CD14-positive monocyte (primary cell): ENCODE results near the gene CA5A. TPM values are rescaled to one million over a fixed set of nuclear protein-coding genes. Genes with fewer than 3 reads are reported as not detected.

Experiments used
- DNase-seq, 3 donors: peaks; one replicate each; pipeline ENCODE4 v3.0.0-alpha.2; 2011 to 2022
- H2AFZ ChIP-seq: 2 replicates; pipeline ENCODE4 v1.6.0; 2012; ENCODE audit warnings: mild to moderate bottlenecking, low read depth, low read length, inconsistent platforms; ENCODE audit not compliant: insufficient read depth, poor library complexity, severe bottlenecking
- H3K27ac ChIP-seq, 2 donors: 1 replicate in 1 of 2; 2 replicates in 1 of 2; pipeline ENCODE4 v1.5.1; 2012 to 2013; ENCODE audit warnings: low read length in 2 of 2, control low read depth in 1 of 2, inconsistent platforms in 1 of 2, low read depth in 1 of 2, mild to moderate bottlenecking in 1 of 2
- H3K27me3 ChIP-seq, 2 donors: one replicate each; pipeline versions ENCODE4 v1.6.0 to v1.6.1; 2011 to 2013; ENCODE audit warnings: low read length in 2 of 2; ENCODE audit not compliant: control insufficient read depth in 2 of 2, insufficient read depth in 2 of 2
- H3K36me3 ChIP-seq, 2 donors: replicated peaks in 1 of 2; 1 replicate in 1 of 2; 2 replicates in 1 of 2; pipeline versions ENCODE4 v1.5.1 to v1.6.1; 2012 to 2013; ENCODE audit warnings: low read length in 2 of 2, control low read depth in 1 of 2, inconsistent platforms in 1 of 2, mild to moderate bottlenecking in 1 of 2; ENCODE audit not compliant: insufficient read depth in 2 of 2, control insufficient read depth in 1 of 2
- H3K4me1 ChIP-seq, 2 donors: 1 replicate in 1 of 2; 2 replicates in 1 of 2; pipeline versions ENCODE4 v1.5.1 to v1.6.1; 2012 to 2013; ENCODE audit warnings: low read length in 2 of 2, control low read depth in 1 of 2, inconsistent platforms in 1 of 2, mild to moderate bottlenecking in 1 of 2, moderate library complexity in 1 of 2; ENCODE audit not compliant: insufficient read depth in 2 of 2, control insufficient read depth in 1 of 2
- H3K4me2 ChIP-seq: replicated peaks from 2 replicates; pipeline ENCODE3; 2012; ENCODE audit warnings: low read length, moderate library complexity, mild to moderate bottlenecking; ENCODE audit not compliant: poor library complexity, severe bottlenecking; ENCODE audit errors: extremely low read depth
- H3K4me3 ChIP-seq, 3 experiments: fragments of 200-600 bp in 1 of 3; sonication (generic) in 1 of 3; replicated peaks in 1 of 3; 1 replicate in 2 of 3; 2 replicates in 1 of 3; pipeline ENCODE4 v1.5.1; 2011 to 2013; ENCODE audit warnings: low read length in 3 of 3, mild to moderate bottlenecking in 3 of 3, control low read depth in 2 of 3, low read depth in 2 of 3, inconsistent platforms in 1 of 3, moderate library complexity in 1 of 3
- H3K79me2 ChIP-seq: 2 replicates; pipeline ENCODE4 v1.6.0; 2012; ENCODE audit warnings: mild to moderate bottlenecking, control low read depth, inconsistent platforms, low read length, moderate library complexity; ENCODE audit not compliant: insufficient read depth
- H3K9ac ChIP-seq: 2 replicates; pipeline ENCODE4 v1.6.0; 2017; ENCODE audit warnings: low read length, mild to moderate bottlenecking; ENCODE audit not compliant: insufficient read depth, poor library complexity, severe bottlenecking
- H3K9me3 ChIP-seq, 2 donors: replicated peaks in 1 of 2; 1 replicate in 1 of 2; 2 replicates in 1 of 2; pipeline versions ENCODE4 v1.5.1 to v1.6.1; 2012 to 2013; ENCODE audit warnings: low read length in 2 of 2, control low read depth in 1 of 2; ENCODE audit not compliant: control insufficient read depth in 1 of 2, insufficient read depth in 1 of 2
- H4K20me1 ChIP-seq: 2 replicates; pipeline ENCODE4 v1.6.0; 2012; ENCODE audit warnings: mild to moderate bottlenecking, low read length, control low read depth, moderate library complexity; ENCODE audit not compliant: insufficient read depth
- H3K27ac Mint-ChIP-seq, 7 donors: one replicate each; pipeline ENCODE4 v1.8.0; 2020; ENCODE audit warnings: mild to moderate bottlenecking in 7 of 7, mixed read lengths in 7 of 7, moderate library complexity in 6 of 7, inconsistent platforms in 2 of 7
- H3K27me3 Mint-ChIP-seq, 3 donors: one replicate each; pipeline ENCODE4 v1.8.0; 2021 to 2022; ENCODE audit warnings: low read depth in 3 of 3, mild to moderate bottlenecking in 3 of 3, mixed read lengths in 3 of 3, moderate library complexity in 3 of 3, inconsistent platforms in 1 of 3
- H3K36me3 Mint-ChIP-seq, 2 donors: one replicate each; pipeline ENCODE4 v1.8.0; 2020; ENCODE audit warnings: mixed read lengths in 2 of 2, inconsistent platforms in 1 of 2, mild to moderate bottlenecking in 1 of 2
- H3K4me1 Mint-ChIP-seq: one replicate; pipeline ENCODE4 v1.8.0; 2020; ENCODE audit warnings: mild to moderate bottlenecking, mixed read lengths
- H3K4me3 Mint-ChIP-seq, 2 donors: one replicate each; pipeline ENCODE4 v1.8.0; 2020; ENCODE audit warnings: mild to moderate bottlenecking in 2 of 2, mixed read lengths in 2 of 2, moderate library complexity in 1 of 2
- H3K9me3 Mint-ChIP-seq, 7 donors: one replicate each; pipeline ENCODE4 v1.8.0; 2020 to 2022; ENCODE audit warnings: mixed read lengths in 7 of 7, mild to moderate bottlenecking in 6 of 7, moderate library complexity in 6 of 7, inconsistent platforms in 2 of 7
- CTCF ChIP-seq: fragments of 200-600 bp; IDR thresholded peaks from one replicate; pipeline ENCODE4 v1.8.0; 2022; ENCODE audit warnings: antibody characterized with exemption, mild to moderate bottlenecking
- WGBS: methylation state at CpG from one replicate; pipeline ENCODE4 v1.1.5; 2013; ENCODE audit warnings: missing lambda C conversion rate; ENCODE audit not compliant: insufficient coverage; 5-methylcytosine and 5-hydroxymethylcytosine counted together
- intact Hi-C, 2 donors: fragments of 100-400 bp; cut with micrococcal nuclease; formaldehyde crosslinking; loops; one replicate each; pipeline versions ENCODE4 v1.15.0 to v1.15.1; 2023
- polyA plus RNA-seq, 3 donors: library from polyadenylated mRNA; depleted of rRNA in 1 of 3; unstranded in 2 of 3; stranded (reverse) in 1 of 3; fragments of 300-500 nt in 2 of 3; fragments of >200 nt in 1 of 3; fragmentation: Illumina TruSeq in 2 of 3; gene quantifications; 1 replicate in 2 of 3; 2 replicates in 1 of 3; pipeline ENCODE4 v1.2.3, GENCODE V29; 2012 to 2021

The CA5A gene
- polyA plus RNA-seq, 3 donors: not detected

GRCh38 chr16:87961623-87962022, 25.3 kb upstream of the CA5A start:
- peaks cover 0 to under 1% (median 0%) of the 10 kb centered on the region in 7 donors for H3K9me3 Mint-ChIP-seq
- Histone ChIP-seq H4K20me1 (peaks cover 32% of the 10 kb centered on the region), H3K4me3 (no peak overlapping the region), H3K27me3 (no peaks in the 10 kb centered on the region), H2AFZ (no peak overlapping the region), H3K9ac (no peak overlapping the region), H3K79me2 (peaks cover 93% of the 10 kb centered on the region), H3K36me3 (peaks cover 0 to 22% of the 10 kb centered on the region in 2 donors), H3K4me2 (no peak overlapping the region), H3K4me1 (peaks cover 41 to 57% of the 10 kb centered on the region in 2 donors), H3K9me3 (no peaks in the 10 kb centered on the region), H3K27ac (no peak overlapping the region)
- no CpG with 5 or more reads among the region's 4 CpGs for WGBS
- DNase-seq: no peak
- intact Hi-C loops: no loop called here
- H3K27ac Mint-ChIP-seq: peak overlapping the region in 3 of 7 donors; percentile 26 to 81 (median 37)
- peaks cover 68% of the 10 kb centered on the region for H3K4me1 Mint-ChIP-seq
- TF ChIP-seq CTCF: no peak
- H3K4me3 Mint-ChIP-seq: no peak overlapping the region
- H3K36me3 Mint-ChIP-seq: peaks cover 49 to 56% of the 10 kb centered on the region in 2 donors
- H3K27me3 Mint-ChIP-seq: peaks cover 0 to 3% (median 1%) of the 10 kb centered on the region in 3 donors

GRCh38 chr16:87960852-87961251, 24.5 kb upstream of the CA5A start:
- Histone ChIP-seq H3K27me3 (no peaks in the 10 kb centered on the region), H2AFZ (no peak overlapping the region), H3K27ac (no peak overlapping the region), H3K4me1 (peaks cover 45 to 62% of the 10 kb centered on the region in 2 donors), H3K4me2 (no peak overlapping the region), H4K20me1 (peaks cover 25% of the 10 kb centered on the region), H3K36me3 (peaks cover 0 to 22% of the 10 kb centered on the region in 2 donors), H3K4me3 (no peak overlapping the region), H3K9ac (no peak overlapping the region), H3K79me2 (peaks cover 93% of the 10 kb centered on the region), H3K9me3 (no peaks in the 10 kb centered on the region)
- peaks cover 70% of the 10 kb centered on the region for H3K4me1 Mint-ChIP-seq
- peak overlapping the region in 3 of 7 donors; percentile 22 to 92 (median 57) for H3K27ac Mint-ChIP-seq
- peaks cover 0 to 3% (median 1%) of the 10 kb centered on the region in 3 donors for H3K27me3 Mint-ChIP-seq
- no peak for DNase-seq
- 97% methylated on average over 6 of the region's 8 CpGs for WGBS
- H3K9me3 Mint-ChIP-seq: peaks cover 0 to 2% (median 0%) of the 10 kb centered on the region in 7 donors
- H3K4me3 Mint-ChIP-seq: no peak overlapping the region
- intact Hi-C loops: no loop called here
- peaks cover 49 to 56% of the 10 kb centered on the region in 2 donors for H3K36me3 Mint-ChIP-seq
- TF ChIP-seq CTCF: no peak
